NCI-H1105 treated with DMSO at 0.1 percent for 48 hours (cell line): Measurements from ENCODE around the gene SLC5A2.
"Not testable (repeated sequence)": the region's sequence is repeated elsewhere in the genome, so short reads cannot be mapped to it uniquely, and the experiment has no call there.

ENCODE experiments used
- DNase-seq: peaks from one replicate; lab custom pipeline; 2025; lab: John Stamatoyannopoulos, UW

Gene SLC5A2

DNA sequence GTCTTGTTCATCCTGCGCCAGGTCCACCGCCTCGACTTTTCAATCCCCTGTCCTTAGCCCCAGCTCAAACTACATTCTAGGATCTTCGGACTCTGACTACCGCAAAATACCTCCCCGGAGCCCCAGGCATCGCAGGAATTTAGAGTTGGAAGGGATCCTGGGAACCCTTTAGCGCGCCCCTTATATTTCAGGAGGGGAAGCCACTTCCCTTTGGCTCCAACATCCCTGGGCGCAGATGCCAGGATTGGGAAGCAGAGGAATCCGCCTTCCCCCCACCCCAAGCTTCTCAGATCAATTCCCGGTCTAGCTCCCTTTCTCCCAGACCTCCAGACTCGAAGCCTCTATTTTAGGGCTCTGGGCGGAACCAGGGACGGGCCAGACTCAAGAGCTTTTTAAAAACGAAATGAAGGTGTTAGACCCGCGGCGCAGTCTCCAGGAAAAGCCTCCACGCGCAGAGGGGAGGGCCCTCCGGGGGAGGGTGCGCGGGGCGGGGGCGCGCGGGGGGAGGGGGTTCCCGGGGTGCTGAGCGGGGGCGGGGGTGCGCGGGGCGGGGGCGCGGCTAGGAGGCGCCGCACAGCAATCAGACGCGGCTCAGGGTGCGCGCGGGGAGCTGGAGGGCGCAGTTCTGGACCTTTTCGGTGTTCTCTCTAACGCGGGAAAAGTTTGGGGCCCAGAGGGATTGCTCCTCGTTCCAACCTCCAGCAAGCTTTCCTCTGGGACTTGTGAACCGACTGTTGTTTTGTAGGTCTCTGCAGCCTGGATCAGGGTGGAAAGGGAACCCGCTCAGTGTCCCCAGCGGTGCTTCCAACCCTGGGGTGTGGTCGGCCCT, 46.4 kb downstream of the SLC5A2 start:
- DNase-seq, result peak; percentile 6

DNA sequence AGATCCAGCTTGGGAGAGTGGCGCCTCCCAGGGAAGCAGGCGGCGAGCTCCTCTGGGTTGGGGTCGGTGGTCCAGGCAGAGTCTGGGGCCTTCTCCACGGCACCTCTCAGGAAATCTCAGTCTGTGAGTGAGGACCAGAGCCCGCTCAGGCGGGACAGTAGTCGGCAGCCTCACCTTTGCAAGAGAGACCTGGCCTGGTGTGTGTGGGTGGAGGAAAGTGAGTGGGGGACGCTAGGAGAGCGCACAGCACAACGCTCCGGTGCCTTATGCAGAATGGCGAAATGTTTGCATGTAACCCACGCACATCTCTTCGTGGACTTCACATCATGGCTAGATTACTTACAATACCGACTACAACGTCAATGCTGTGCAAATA, 47.0 kb downstream of the SLC5A2 start:
- no peak for DNase-seq

GRCh38 chr16:31530405-31530804, 47.5 kb downstream of the SLC5A2 start:
- DNase-seq, result no peak

DNA sequence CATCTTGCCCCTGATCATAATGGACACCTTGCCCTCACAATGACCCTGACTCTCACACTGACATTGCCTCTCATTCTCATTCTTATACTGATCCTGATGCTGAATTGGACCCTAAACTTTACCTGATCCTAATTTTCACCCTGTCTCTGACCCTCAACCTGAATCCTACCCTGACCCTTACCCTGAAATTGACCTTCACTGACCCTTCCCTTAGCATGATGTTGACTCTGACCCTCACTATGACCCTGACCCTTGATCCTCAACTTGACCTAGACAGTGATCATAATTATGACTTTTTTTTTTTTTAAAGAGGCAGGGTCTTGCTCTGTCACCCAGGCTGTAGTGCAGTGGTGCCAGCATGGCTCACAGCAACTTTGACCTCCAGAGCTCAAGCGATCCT, 48.2 kb downstream of the SLC5A2 start:
- no peak for DNase-seq

DNA sequence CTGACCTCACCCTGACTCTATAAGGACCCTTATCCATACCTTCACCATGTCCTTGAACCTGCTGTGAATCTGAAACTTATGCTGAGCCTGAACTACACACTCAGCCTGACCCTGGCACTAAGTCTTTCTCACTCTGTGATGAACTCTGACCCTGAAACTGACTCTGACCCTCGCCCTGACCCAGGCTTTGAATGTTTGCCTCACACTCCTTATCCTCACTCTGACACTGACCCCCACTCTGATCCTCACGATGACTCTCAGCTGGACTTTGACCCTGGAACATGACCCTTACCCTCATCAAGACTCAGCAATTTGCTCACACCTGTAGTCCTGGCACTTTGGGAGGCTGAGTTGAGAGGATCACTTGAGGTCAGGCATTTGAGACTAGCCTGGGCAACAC, 49.2 kb downstream of the SLC5A2 start:
- no peak for DNase-seq

DNA sequence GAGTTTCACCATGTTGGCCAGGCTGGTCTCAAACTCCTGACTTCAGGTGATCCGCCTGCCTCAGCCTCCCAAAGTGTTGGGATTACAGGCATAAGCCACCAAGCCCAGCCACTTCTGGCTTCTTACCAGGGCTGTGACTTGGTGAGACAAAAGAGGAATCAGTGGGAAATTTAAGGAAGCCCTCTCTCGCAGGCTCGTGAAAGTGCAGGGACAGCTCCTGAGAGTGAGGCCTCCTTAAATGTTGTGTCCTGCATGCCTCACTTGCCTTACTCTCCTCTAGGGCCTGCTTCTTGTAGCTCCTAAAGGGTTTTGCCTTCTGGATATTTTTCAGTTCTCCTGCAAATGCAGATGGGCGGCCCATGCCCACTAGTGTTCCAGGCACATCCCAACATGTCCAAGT, 50.0 kb downstream of the SLC5A2 start:
- no peak for DNase-seq

DNA sequence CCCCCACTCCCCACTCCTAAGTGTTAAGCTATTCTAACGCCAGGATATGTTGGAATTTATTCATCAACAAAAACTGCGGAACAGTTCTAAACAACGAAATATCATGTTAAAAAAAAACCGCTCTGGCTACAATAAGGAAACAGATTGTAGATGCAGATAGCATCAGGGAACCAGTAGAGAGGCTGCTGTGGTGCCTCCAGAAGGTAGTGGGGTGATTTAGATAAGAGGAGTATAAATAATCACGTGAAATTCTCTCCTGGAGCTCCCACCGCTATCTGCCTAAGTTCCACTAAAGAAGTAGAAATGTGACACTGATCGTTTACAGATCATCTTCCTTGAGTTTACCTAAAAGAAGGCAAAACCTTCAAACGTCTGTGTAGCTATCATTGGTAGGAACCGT, 52.8 kb downstream of the SLC5A2 start:
- no peak for DNase-seq

GRCh38 chr16:31536804-31537361, 54.0 kb downstream of the SLC5A2 start:
- no peak for DNase-seq

DNA sequence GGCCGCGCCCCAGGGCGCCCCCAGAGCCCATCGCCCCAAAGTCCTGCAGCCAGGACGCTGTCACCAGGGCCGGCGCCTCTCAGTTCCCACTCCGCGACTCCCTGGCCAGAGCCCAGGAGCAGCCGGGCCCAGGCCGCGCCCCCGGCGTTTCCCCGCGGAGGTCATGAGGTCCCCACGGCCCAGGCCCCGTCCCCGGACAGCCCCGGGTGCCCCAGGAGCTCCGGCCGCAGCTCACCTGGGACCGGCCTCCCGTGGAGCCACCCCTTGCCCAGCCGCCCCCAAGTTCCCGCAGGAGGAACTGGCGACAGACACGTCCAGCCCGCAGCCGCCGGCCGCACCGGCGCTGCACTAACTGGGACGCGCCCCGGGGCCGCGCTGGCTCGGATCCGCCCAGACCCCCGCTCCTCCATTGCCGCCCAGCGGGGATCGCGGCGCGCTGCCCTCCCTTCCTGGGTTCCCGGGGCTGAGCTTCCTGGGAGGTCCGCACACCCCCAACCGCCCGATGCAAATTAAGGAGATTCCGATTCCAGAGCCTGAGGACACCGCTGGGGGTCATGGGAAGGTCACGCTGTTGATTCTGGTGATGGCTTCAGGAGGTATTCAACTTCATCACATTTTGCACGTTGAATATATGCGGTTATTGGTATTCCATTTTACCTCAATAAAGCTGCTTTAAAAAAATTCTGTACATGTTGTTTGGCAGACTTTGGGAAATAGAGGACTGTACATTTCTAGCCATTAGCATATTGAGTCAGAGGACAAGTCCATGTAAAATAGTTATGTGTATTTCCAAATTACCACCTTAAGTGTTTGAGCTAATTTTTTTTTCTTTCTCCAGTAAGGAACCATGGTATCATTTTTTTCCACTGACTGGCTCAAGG, 54.7 kb downstream of the SLC5A2 start:
- no peak for DNase-seq

GRCh38 chr16:31538243-31538598, 55.3 kb downstream of the SLC5A2 start:
- DNase-seq, result not testable (repeated sequence)

GRCh38 chr16:31539762-31540161, 56.8 kb downstream of the SLC5A2 start:
- not testable (repeated sequence) for DNase-seq
